Frontal cortex (tissue), 4 donors: ENCODE results near the gene OGFR. TPM values are rescaled to one million over a fixed set of nuclear protein-coding genes. Genes with fewer than 3 reads are reported as not detected.
A peak's percentile ranks its signal among the peaks of the same experiment; 100 is the strongest.
"Not testable (repeated sequence)": the region's sequence is repeated elsewhere in the genome, so short reads cannot be mapped to it uniquely, and the experiment has no call there.

Source experiments
- DNase-seq, 2 donors: peaks; one replicate each; pipeline ENCODE4 v3.0.0; 2012; ENCODE audit warnings: low spot score in 2 of 2
- FAIRE-seq: peaks from 2 replicates; lab custom pipeline; 2012; peaks lifted over from hg19 to GRCh38; lab: Jason Lieb, UNC
- small RNA-seq: library from RNA; depleted of rRNA; stranded (forward); fragments of <200 nt; gene quantifications from one replicate; pipeline ENCODE3, GENCODE V24; 2014
- total RNA-seq: library from RNA; depleted of rRNA; stranded (reverse); fragments of >200 nt; gene quantifications from one replicate; pipeline ENCODE4 v1.2.3, GENCODE V29; 2014
- donor health status: control.
- donor health status: control.
- donor health status: control.

The OGFR gene
- total RNA-seq, 1 donor from 2014 or later, result 24.1 TPM

DNA sequence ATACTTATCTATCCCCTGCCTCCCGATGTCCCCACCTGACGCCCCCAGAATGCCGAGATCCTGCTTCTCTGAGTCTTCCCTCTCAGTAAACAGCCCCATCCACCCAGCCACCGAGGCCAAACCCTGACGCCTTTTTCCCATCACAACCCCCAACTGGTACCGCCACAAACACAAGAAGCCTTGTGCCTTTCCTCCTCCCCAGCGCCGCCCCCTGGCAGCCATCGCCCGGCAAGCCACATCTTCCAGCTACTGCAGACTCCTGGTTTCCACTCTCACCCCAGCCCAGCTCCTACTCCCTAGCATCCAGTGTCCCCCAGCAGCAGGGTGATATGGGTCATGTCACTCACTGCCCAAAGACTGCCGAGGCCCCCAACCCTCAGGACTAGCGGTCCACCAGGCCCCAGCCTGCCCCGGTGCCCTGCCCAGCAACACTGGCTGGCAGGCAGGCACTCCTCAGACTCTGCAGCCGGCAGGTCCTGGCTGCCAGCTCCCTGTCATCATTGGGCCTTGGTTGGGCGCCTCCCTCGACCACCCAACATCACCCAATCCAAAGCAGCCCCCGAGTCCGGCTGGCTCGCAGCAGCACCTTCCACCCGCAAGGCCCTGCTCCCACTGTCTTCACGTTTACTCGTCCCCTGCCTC, 45.8 kb downstream of the OGFR start:
- FAIRE-seq (no peak), DNase-seq (no peak)

GRCh38 chr20:62852196-62852595, 47.6 kb downstream of the OGFR start:
- DNase-seq, result no peak
- FAIRE-seq, result no peak

- no peak for FAIRE-seq
- DNase-seq, result no peak
Observed at GRCh38 chr20:62852841-62853240, 48.2 kb downstream of the OGFR start.

GRCh38 chr20:62853304-62853703, 48.7 kb downstream of the OGFR start:
- not testable (repeated sequence) for DNase-seq, FAIRE-seq

GRCh38 chr20:62854121-62854520, 49.5 kb downstream of the OGFR start:
- DNase-seq (no peak), FAIRE-seq (no peak)

DNA sequence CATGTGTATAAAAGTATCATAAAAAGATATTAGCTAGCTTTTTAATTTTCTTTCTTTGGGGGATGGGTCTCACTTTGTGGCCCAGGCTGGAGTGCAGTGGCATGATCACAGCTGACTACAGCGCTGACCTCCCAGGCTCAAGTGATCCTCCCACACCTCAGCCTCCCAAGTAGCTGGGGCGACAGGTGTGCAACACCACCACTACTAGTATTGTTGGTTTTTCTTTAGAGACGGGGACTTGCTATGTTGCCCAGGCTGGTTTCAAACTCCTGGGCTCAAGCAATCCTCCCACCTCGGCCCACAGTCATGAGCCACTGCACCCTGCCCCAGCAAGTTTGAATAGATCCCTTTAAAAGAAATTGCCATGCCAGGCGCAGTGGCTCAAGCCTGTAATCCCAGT, 50.5 kb downstream of the OGFR start:
- no peak for FAIRE-seq

DNA sequence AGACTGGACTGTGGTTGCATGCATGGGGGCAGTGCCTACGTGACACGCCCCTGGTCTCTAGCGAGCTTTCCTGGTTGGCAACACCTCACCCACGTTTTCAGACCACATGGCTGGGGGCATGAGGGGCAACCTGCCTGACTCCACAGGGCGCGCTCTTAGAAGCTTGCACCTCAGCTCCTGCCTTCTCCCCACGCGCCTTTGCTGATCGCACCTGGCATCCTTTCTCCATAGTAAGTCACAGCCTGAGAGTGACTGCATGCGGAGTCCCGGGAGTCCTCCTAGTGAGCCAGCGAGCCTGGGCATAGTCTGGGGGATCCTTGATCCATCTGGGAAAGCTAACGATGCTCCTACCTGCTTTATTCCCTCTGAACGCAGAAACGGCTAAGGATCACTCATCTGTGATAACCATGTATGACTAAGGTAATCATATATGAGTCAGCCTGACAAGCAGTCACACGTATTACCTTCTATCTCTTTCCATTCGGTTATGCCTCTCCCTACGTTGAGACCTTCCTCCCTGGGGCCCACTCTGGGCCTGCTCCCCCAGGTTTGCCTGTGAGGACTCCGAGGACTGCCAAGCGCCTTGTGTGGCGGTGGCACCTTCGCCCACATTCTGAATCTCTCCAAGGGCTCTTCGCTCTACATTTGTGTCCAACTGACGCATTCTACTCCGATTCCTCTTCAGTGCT, 52.4 kb downstream of the OGFR start:
- FAIRE-seq (no peak), DNase-seq (no peak)

More for the DNA sequence above, 50.5 kb downstream of the OGFR start:
- DNase-seq, result no peak

- DNase-seq, result no peak
- FAIRE-seq, result no peak
Observed at GRCh38 chr20:62858058-62858830, 53.6 kb downstream of the OGFR start.

- DNase-seq (no peak), FAIRE-seq (no peak)
Observed at GRCh38 chr20:62859721-62860120, 55.1 kb downstream of the OGFR start.

- DNase-seq (no peak), FAIRE-seq (no peak)
Observed at GRCh38 chr20:62860391-62860923, 55.8 kb downstream of the OGFR start.

GRCh38 chr20:62860924-62861691, 56.5 kb downstream of the OGFR start:
- DNase-seq, result no peak
- FAIRE-seq, result no peak

GRCh38 chr20:62861726-62862336, 57.2 kb downstream of the OGFR start, which contains the start of gene TCFL5:
Gene TCFL5 (minus strand): TSS chr20:62861822. CDS start chr20:62861670, 152 bp downstream.
- DNase-seq (peak; percentile 94 to 95), FAIRE-seq (no peak)

Small RNAs within 50 kb of the gene (small RNA-seq; reads per million reads assigned to genes)
- gene DPH3P1, result not detected

Other genes starting within 250 kb of the OGFR start
- gene SLCO4A1, start 162.3 kb upstream of the OGFR start, total RNA-seq, result 1.6 TPM
- 4.9 TPM for gene NTSR1, start 96.0 kb upstream of the OGFR start, total RNA-seq
- 20.0 TPM for gene MRGBP, start 8.4 kb upstream of the OGFR start, total RNA-seq
- gene COL9A3, start 12.2 kb downstream of the OGFR start, total RNA-seq, result 10.2 TPM
- 6.1 TPM for gene TCFL5, start 57.0 kb downstream of the OGFR start, total RNA-seq
- 37.5 TPM for gene DIDO1, start 121.7 kb downstream of the OGFR start, total RNA-seq
- 57.1 TPM for gene GID8, start 133.3 kb downstream of the OGFR start, total RNA-seq
- under 0.01 TPM for gene SLC17A9, start 147.9 kb downstream of the OGFR start, total RNA-seq
- gene BHLHE23, start 202.1 kb downstream of the OGFR start, total RNA-seq, result not detected